Inflammatory macrophage treated with lipopolysaccharide for 1 hour (primary cell): ENCODE results near the gene MAGEF1.
A peak's percentile ranks its signal among the peaks of the same experiment; 100 is the strongest.

Source experiments
- DNase-seq, 2 donors: peaks; one replicate each; pipeline ENCODE4 v3.0.0-alpha.2; 2020 to 2022

Gene MAGEF1

GRCh38 chr3:184688251-184688881 lies 23.5 kb downstream of the MAGEF1 start:
- DNase-seq = no peak

- no peak for DNase-seq
Measured at GRCh38 chr3:184687363-184688015, 24.4 kb downstream of the MAGEF1 start.

GRCh38 chr3:184685646-184686045 lies 26.2 kb downstream of the MAGEF1 start:
- DNase-seq = no peak

- no peak for DNase-seq
Measured at GRCh38 chr3:184685055-184685454, 26.8 kb downstream of the MAGEF1 start.

- DNase-seq = no peak
Measured at GRCh38 chr3:184683900-184684560, 27.8 kb downstream of the MAGEF1 start.

GRCh38 chr3:184683234-184683633 lies 28.6 kb downstream of the MAGEF1 start:
- DNase-seq = no peak

GRCh38 chr3:184682671-184683070 lies 29.2 kb downstream of the MAGEF1 start:
- no peak for DNase-seq

- no peak for DNase-seq
Measured at GRCh38 chr3:184680385-184681345, 31.2 kb downstream of the MAGEF1 start.

GRCh38 chr3:184679056-184679816 lies 32.6 kb downstream of the MAGEF1 start:
- no peak for DNase-seq

- DNase-seq = no peak
Measured at GRCh38 chr3:184678317-184679055, 33.4 kb downstream of the MAGEF1 start.

GRCh38 chr3:184677344-184678316 lies 34.2 kb downstream of the MAGEF1 start:
- no peak for DNase-seq

- DNase-seq = peak; percentile 23 to 41
Measured at GRCh38 chr3:184676927-184677326, 34.9 kb downstream of the MAGEF1 start.

- DNase-seq = no peak
Measured at GRCh38 chr3:184674626-184675025, 37.2 kb downstream of the MAGEF1 start.

GRCh38 chr3:184672977-184673870 lies 38.6 kb downstream of the MAGEF1 start:
- no peak for DNase-seq

GRCh38 chr3:184672335-184672734 lies 39.5 kb downstream of the MAGEF1 start:
- DNase-seq = no peak

GRCh38 chr3:184670091-184670602 lies 41.7 kb downstream of the MAGEF1 start:
- DNase-seq = no peak

- DNase-seq = no peak
Measured at GRCh38 chr3:184669578-184669977, 42.3 kb downstream of the MAGEF1 start.

GRCh38 chr3:184666442-184666841 lies 45.4 kb downstream of the MAGEF1 start:
- DNase-seq = no peak

- no peak for DNase-seq
Measured at GRCh38 chr3:184665101-184665500, 46.8 kb downstream of the MAGEF1 start.
